ENCODE results near the gene KLF3. TPM values are rescaled to one million over a fixed set of nuclear protein-coding genes. Genes with fewer than 3 reads are reported as not detected.

Gene KLF3
- total RNA-seq, 1 experiment from 2014 or later: 14.6 TPM

- Histone ChIP-seq H3K9ac (ENCODE audit: low read length) (no peak overlapping the region), H3K9me2 (replicated peaks; ENCODE audit: low read length) (no peaks in the 10 kb centered on the region), H3K9me3 (ENCODE audit: low read length) (no peaks in the 10 kb centered on the region), H2AFZ (ENCODE audit: low read length) (no peak overlapping the region), H4K20me1 (ENCODE audit: low read length) (no peaks in the 10 kb centered on the region), H3K4me3 (ENCODE audit: low read length) (no peak overlapping the region), H3K4me1 (ENCODE audit: insufficient read depth, low read length) (no peaks in the 10 kb centered on the region), H3K36me3 (ENCODE audit: low read depth, low read length) (no peaks in the 10 kb centered on the region), H3K4me2 (ENCODE audit: low read length) (no peak overlapping the region), H3K27me3 (ENCODE audit: low read length) (no peaks in the 10 kb centered on the region), H3F3A (ENCODE audit: low read length, unreplicated experiment) (no peaks in the 10 kb centered on the region), H3K79me2 (ENCODE audit: low read length) (no peaks in the 10 kb centered on the region), H3K27ac (ENCODE audit: low read length) (no peak overlapping the region)
- POLR2A ChIA-PET (ENCODE audit: unreplicated experiment): no interaction called here
- DNase-seq (no peak), ATAC-seq (no peak)
- CTCF ChIA-PET: no interaction called here
- intact Hi-C loops (cut with micrococcal nuclease): no loop called here
- no TSS peak for BruUV-seq (replicated peaks)
- TF ChIP-seq EZH2 (IDR thresholded peaks at IDR 0.05; ENCODE audit: low read length, unreplicated experiment): no peak
- no peak for TF ChIP-seq EZH2phosphoT487 (IDR thresholded peaks at IDR 0.05; ENCODE audit: borderline replicate concordance, low read length)
- no peak for TF ChIP-seq CTCF (conservative IDR thresholded peaks at IDR 0.05; ENCODE audit: low read depth, low read length)
These were observed 83.6 kb downstream of the KLF3 start for GRCh38 chr4:38747629-38748028.

GRCh38 chr4:38749336-38749735, 85.3 kb downstream of the KLF3 start:
- Histone ChIP-seq H3K36me3 (ENCODE audit: low read depth, low read length) (no peaks in the 10 kb centered on the region), H3K9me2 (replicated peaks; ENCODE audit: low read length) (no peaks in the 10 kb centered on the region), H3K4me1 (ENCODE audit: insufficient read depth, low read length) (no peaks in the 10 kb centered on the region), H2AFZ (ENCODE audit: low read length) (no peak overlapping the region), H3K9me3 (ENCODE audit: low read length) (no peaks in the 10 kb centered on the region), H3K9ac (ENCODE audit: low read length) (no peak overlapping the region), H3K4me3 (ENCODE audit: low read length) (no peak overlapping the region), H3F3A (ENCODE audit: low read length, unreplicated experiment) (no peaks in the 10 kb centered on the region), H3K27ac (ENCODE audit: low read length) (no peak overlapping the region), H3K4me2 (ENCODE audit: low read length) (no peak overlapping the region), H4K20me1 (ENCODE audit: low read length) (no peaks in the 10 kb centered on the region), H3K27me3 (ENCODE audit: low read length) (no peaks in the 10 kb centered on the region), H3K79me2 (ENCODE audit: low read length) (no peaks in the 10 kb centered on the region)
- POLR2A ChIA-PET (ENCODE audit: unreplicated experiment): no interaction called here
- no peak for DNase-seq
- ATAC-seq: no peak
- CTCF ChIA-PET: no interaction called here
- intact Hi-C loops (cut with micrococcal nuclease): no loop called here
- TF ChIP-seq EZH2 (IDR thresholded peaks at IDR 0.05; ENCODE audit: low read length, unreplicated experiment) (no peak), EZH2phosphoT487 (IDR thresholded peaks at IDR 0.05; ENCODE audit: borderline replicate concordance, low read length) (no peak), CTCF (conservative IDR thresholded peaks at IDR 0.05; ENCODE audit: low read depth, low read length) (no peak)
- BruUV-seq (replicated peaks): no TSS peak

Other genes starting within 250 kb of the KLF3 start
- not detected in 2 replicates for gene TLR10, start 118.8 kb downstream of the KLF3 start, total RNA-seq (2014; rRNA removed)
- 0.40 and 0.47 TPM in 2 replicates for gene TLR1, start 140.6 kb downstream of the KLF3 start, total RNA-seq (2014; rRNA removed)
- 0.92 and 1.2 TPM in 2 replicates for gene TLR6, start 192.6 kb downstream of the KLF3 start, total RNA-seq (2014; rRNA removed)
- gene FAM114A1, start 203.6 kb downstream of the KLF3 start, total RNA-seq (2014; rRNA removed): 21.5 and 25.0 TPM in 2 replicates